Erythroblast (primary cell): Measurements from ENCODE around the gene PPP2R5C.

Experiments used
- GATA1 ChIP-seq: IDR thresholded peaks from 2 replicates; pipeline ENCODE4 v1.6.1; 2011; ENCODE audit warnings: low read depth, mild to moderate bottlenecking, control low read depth, low read length, moderate library complexity
- POLR2A ChIP-seq: IDR thresholded peaks from 2 replicates; pipeline ENCODE4 v1.6.1; 2011; ENCODE audit warnings: mild to moderate bottlenecking, low read length

- no peak for TF ChIP-seq POLR2A
- no peak for TF ChIP-seq GATA1
These were observed 21.9 kb upstream of the PPP2R5C start for GRCh38 chr14:101739446-101740141.
